Measurements from ENCODE around the gene MAGI2.

GRCh38 chr7:79175374-79175773, 278.1 kb downstream of the MAGI2 start:
- TF ChIP-seq POLR2A (IDR thresholded peaks at IDR 0.05; ENCODE audit: low read depth, low read length) (no peak), CTCF (IDR thresholded peaks at IDR 0.05; ENCODE audit: extremely low read depth in 1 of 2, insufficient read depth in 1 of 2, low read depth in 1 of 2, low read length in 2 of 2) (no peak), MAX (IDR thresholded peaks at IDR 0.05; ENCODE audit: insufficient read depth, insufficient read length) (no peak), EZH2 (IDR thresholded peaks at IDR 0.05; ENCODE audit: borderline replicate concordance, low read depth, low read length, severe bottlenecking) (no peak), MYC (IDR thresholded peaks at IDR 0.05; ENCODE audit: low read depth, low read length) (no peak), JUN (IDR thresholded peaks at IDR 0.05; ENCODE audit: borderline replicate concordance, insufficient read depth, insufficient read length, low read depth) (no peak)
